RWPE1 (cell line): ENCODE measurements around the gene STARD5.

ENCODE experiments used
- CTCF ChIA-PET: fragments of 350-600 bp; sonication (Branson Sonifier 250); formaldehyde crosslinking; extraction: SDS; loops from one replicate; lab custom pipeline; 2021; lab: Yijun Ruan, JAX
- POLR2A ChIA-PET: fragments of 400-600 bp; formaldehyde crosslinking; extraction: SDS; loops from one replicate; lab custom pipeline; 2020; ENCODE audit warnings: antibody characterized with exemption; ENCODE audit not compliant: low non-redundant PET; lab: Yijun Ruan, JAX
- DNase-seq: peaks from one replicate; pipeline ENCODE4 v3.0.0; 2012; ENCODE audit warnings: low spot score
- H3K27ac ChIP-seq: fragments of 450-650 bp; 2 replicates; pipeline ENCODE4 v1.5.1; 2017
- CTCF ChIP-seq: fragments of 450-650 bp; conservative IDR thresholded peaks from 2 replicates; pipeline ENCODE4 v1.5.1; 2017; ENCODE audit warnings: low read depth, mild to moderate bottlenecking

Gene STARD5

GRCh38 chr15:81323944-81324881, at the start of gene STARD5:
STARD5 (minus strand) TSS chr15:81324141; CDS start chr15:81324099, 42 bp downstream.
- no peak for TF ChIP-seq CTCF
- peak within 1 kb of the TSS; percentile 79 for H3K27ac ChIP-seq
- ChIA-PET POLR2A (interaction anchor here (0.6 kb wide), 1 partner anchor 11 kb away, joined by 3 read pairs; no protein-coding TSS in a partner anchor), CTCF (interaction anchor here (0.6 kb wide), 1 partner anchor 159 kb away, joined by 3 read pairs; no protein-coding TSS in a partner anchor)
- peak; percentile 99 for DNase-seq

GRCh38 chr15:81373176-81373575, 49.2 kb upstream of the STARD5 start:
- no peak for DNase-seq
- POLR2A ChIA-PET: no interaction called here
- no peak overlapping the region for H3K27ac ChIP-seq
- no peak for TF ChIP-seq CTCF
- CTCF ChIA-PET: no interaction called here

- no peak overlapping the region for H3K27ac ChIP-seq
- POLR2A ChIA-PET: no interaction called here
- CTCF ChIA-PET: no interaction called here
- DNase-seq: no peak
- no peak for TF ChIP-seq CTCF
Measured at GRCh38 chr15:81372575-81372974, 48.6 kb upstream of the STARD5 start.

GRCh38 chr15:81363718-81364500, 40.0 kb upstream of the STARD5 start:
- no peak for TF ChIP-seq CTCF
- POLR2A ChIA-PET: no interaction called here
- H3K27ac ChIP-seq: no peak overlapping the region
- CTCF ChIA-PET: no interaction called here
- DNase-seq: no peak

GRCh38 chr15:81363276-81363675, 39.3 kb upstream of the STARD5 start:
- POLR2A ChIA-PET: no interaction called here
- H3K27ac ChIP-seq: no peak overlapping the region
- no peak for TF ChIP-seq CTCF
- no peak for DNase-seq
- CTCF ChIA-PET: no interaction called here

GRCh38 chr15:81362790-81363189, 38.8 kb upstream of the STARD5 start:
- no peak for DNase-seq
- ChIA-PET CTCF (interaction anchor here (0.6 kb wide), 1 partner anchor 17 kb away, joined by 3 read pairs; no protein-coding TSS in a partner anchor), POLR2A (no interaction called here)
- H3K27ac ChIP-seq: no peak overlapping the region
- TF ChIP-seq CTCF: no peak
